ENCODE results near the gene TRAK1.
"Not testable (repeated sequence)": the region's sequence is repeated elsewhere in the genome, so short reads cannot be mapped to it uniquely, and the experiment has no call there.

TRAK1 gene

DNA sequence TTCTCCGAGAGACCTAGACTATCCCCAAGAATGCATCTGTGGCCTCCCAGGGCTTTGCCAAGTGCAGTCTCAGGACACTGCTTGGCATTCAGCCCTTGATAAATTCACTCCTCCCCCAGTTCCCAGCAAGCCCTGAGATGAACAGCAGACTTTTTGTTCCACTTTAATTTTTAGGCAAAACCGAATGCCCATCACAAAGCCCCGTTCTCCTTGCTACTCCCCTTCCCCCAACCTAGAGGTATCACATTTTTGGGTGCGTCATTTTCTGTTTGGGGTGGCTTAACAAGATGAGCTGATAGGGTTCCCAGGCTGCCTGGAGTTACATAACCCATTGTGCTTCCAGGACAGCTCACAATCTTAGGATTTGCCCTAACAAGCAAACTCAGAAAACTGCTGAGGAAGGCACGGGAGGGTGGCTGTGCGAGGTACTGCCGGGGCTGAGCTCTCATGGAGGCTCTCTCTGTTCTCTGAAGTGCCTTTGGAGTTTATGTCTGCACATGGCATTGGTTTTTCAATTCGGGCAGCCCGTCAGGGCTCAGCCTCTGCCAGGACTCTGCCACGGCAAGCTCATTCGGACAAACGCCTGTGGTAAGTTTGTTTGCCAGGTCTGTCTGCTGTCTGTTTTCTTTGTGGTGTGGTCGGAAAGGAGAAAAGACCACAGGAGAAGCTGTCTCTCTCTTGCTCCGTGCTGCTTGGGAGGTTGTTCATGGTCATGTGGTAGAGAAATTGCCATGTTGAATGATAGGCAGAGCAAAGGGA is at the start of gene TRAK1:
Gene TRAK1 (plus strand): TSS at position 385 of the 759 bp plus-strand sequence. CDS start 113 bp downstream, at position 498.
- no peak for DNase-seq

- no peak for DNase-seq
Measured at GRCh38 chr3:42042747-42043098, 48.4 kb upstream of the TRAK1 start.

DNA sequence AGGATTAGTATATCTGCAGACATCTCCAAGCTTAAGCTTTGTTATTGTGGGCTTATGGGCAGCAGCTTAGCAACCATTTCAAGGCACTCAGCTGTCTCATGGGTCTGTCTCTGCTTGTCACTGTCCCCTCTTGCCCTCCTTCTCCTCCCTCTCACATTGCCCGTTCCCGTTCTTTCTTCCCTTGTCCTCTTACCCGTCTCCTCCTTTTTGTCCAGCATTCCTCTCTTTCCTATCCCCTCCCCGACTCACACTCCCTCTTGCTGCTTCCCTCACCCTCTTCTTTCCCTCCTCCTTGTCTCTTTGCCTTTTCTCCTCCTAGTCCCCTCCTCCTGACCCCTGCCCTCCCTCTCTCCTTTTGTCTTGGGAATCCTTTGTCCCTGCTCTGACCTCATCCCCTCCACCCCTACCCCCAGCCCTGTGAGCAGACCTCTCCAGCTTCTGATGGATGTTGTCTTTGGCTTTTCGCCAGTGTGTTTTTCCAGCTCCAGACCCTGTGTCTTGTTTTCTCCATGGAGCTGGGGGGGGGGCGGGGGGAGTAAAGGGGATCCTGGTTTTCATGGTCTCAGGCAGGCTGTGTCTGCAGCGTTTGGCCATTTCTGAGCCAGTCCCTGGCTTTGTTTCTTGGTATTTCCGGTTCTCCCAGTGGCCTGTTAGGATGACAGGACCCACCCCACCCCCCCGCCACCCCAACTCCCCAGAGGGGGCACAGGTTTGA is 47.9 kb upstream of the TRAK1 start:
- DNase-seq, result no peak

DNA sequence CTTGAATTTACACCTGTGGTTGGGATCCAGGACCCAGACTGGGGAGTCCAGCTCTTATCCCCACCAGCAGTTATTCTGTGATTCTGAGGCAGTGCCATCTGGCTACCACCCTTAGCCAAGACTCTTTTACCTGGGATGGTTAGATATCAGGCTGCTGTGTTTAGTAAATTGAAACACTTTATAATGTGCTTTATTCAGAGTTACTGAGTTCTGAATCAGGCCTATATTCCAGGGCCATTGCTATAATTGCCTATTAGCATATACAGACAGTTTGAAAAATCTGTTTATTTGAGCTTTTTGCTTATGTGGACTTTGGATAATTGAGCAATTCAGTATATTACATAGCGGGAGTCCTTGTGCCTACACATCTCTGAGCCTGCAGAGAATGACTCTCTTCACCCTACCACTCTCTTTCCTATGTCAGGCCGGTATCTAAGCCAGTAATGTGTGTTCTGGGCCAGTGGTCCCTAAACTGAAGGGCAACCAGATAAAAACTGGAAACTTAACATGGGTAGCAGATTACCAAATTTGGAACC is 45.4 kb upstream of the TRAK1 start:
- DNase-seq, result no peak

- not testable (repeated sequence) for DNase-seq
Measured at GRCh38 chr3:42048526-42048925, 42.6 kb upstream of the TRAK1 start.

DNA sequence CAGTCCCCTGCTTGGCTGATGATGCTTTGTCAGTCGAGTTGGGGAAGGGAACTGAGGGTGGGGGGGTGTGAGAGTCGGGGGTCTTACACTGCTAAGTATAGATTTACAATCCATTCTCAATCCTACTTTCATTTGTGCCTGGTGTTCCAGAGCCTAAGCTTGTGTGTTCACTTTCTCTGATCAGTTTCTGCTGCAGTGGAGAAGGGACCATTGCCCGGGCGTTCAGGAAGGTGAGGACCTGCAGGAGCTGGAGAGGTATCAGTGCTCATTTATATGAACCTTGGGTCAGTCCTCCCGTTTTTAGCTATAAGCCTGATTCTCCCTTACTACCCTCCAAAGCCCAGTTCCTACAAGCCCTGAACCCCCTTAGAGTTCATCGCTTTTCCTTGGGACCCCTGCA is 41.0 kb upstream of the TRAK1 start:
- DNase-seq, result no peak

DNA sequence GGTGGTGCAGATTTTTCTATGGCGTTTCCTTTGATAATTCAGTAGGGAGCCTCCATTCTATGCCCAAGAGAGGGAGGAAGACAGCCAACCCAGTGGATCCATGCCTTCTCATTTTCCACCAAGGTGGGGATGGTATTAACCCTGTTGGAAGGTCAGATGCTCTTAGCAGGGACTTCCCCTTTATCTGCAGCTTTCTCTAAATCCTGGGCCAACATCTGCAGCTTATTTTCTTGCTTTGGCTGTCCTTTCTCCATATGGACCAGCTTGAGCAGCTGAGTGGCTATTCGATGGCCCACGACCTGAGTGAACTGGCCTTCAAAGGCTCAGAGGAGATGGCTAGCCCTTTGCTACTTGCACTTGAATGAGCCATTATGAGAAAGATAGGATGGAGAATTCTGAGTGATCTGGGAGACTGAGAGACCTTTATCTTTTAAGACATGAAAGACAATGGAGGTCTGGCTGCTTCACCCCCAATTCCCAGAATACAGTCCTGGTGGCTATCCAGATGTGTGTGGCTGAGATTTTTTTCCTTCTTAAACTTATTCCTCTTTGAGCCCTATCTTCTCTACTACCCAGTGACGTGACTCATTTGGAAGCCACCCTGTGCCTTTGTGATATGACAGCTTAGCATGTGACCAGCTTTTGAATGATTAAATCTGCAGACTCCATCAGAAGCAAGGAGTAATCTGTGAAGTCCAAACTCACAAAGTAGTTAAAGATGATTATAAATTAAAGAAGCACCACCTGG is 39.6 kb upstream of the TRAK1 start:
- DNase-seq, result no peak

DNA sequence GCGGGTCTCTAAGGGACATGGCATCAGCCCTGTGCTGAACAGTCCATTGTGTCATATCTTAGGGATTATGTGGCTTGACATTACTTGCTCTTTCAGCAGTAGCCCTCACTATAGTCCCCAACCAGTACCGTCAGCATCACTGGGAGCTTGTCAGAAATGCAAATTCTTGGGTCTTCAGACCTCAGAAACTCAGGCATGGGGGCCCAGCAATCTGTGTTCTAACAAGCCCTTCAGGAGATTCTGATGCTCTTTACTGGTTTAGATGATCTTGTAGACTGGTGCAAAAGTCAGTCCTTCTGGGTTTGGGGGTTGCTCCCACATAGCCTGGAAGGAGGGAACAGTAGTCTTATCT is 39.0 kb upstream of the TRAK1 start:
- DNase-seq, result no peak

GRCh38 chr3:42052484-42053351 is 38.4 kb upstream of the TRAK1 start:
- peak in 1 of 2 experiments; percentile 6 for DNase-seq

DNA sequence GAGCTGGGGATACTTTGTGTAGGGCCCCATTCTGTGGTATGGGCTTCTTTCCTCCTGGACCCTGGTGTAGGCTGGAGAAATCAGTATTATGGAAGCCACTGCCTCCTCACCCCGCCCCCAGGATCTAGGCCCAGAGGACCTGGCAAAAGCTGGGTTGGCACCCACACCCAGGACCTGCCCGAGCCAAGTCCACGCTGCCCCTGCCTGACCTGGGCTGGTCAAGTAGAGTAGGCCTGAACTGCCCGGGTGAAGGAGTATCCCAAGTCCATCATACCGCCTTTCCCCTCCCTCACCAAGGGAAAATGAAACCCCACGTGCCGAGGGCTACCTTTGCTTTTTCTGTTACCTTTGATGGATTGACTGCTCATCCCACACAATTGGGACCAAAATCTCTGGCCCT is 37.7 kb upstream of the TRAK1 start:
- no peak for DNase-seq

DNA sequence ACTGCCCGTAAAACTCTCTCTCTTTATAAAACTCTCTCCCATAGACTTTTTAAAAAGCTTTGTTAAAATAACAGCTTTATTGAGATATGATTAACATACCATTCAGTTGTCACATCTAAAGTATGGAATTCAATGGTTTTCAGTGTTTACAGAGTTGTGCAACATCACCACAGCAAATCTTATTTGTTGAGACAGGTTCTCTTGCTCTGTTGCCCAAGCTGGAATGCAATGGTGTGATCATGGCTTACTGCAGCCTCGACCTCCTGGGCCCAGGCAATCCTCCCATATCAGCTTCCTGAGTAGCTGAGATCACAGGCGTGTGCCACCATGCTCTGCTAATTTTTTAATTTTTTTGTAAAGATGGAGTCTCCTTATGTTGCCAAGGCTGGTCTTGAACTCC is 35.9 kb upstream of the TRAK1 start:
- no peak for DNase-seq

- DNase-seq, result no peak
Measured at GRCh38 chr3:42056840-42057239, 34.3 kb upstream of the TRAK1 start.

GRCh38 chr3:42057561-42058211 is 33.5 kb upstream of the TRAK1 start:
- peak in 1 of 2 experiments; percentile 36 for DNase-seq

- no peak for DNase-seq
Measured at GRCh38 chr3:42061025-42061712, 30.0 kb upstream of the TRAK1 start.

GRCh38 chr3:42061713-42062380 is 29.3 kb upstream of the TRAK1 start:
- DNase-seq, result peak in 1 of 2 experiments; percentile 7

- no peak for DNase-seq
Measured at GRCh38 chr3:42062464-42062863, 28.7 kb upstream of the TRAK1 start.

DNA sequence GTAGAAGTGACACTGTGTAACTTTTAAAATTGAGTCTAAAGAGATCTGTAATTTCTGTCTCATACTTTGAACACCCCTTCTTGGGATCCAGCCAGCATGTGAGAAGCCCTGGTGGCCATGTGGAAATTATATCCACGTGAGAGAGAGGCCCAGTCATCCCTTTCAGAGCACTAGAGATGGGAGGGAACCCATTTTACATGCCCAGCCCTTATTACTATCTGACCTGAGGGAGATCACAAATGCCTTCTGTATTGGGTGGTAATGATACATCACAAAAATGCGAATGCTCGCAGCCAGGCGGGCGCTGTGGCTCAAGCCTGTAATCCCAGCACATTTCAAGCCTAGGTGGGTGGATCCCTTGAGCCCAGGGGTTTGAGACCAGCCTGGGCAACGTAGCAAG is 27.3 kb upstream of the TRAK1 start:
- no peak for DNase-seq

GRCh38 chr3:42066516-42067181 is 24.5 kb upstream of the TRAK1 start:
- no peak for DNase-seq

- no peak for DNase-seq
Measured at GRCh38 chr3:42067326-42067725, 23.8 kb upstream of the TRAK1 start.
